ENCODE measurements around the gene TNIK.
"Not testable (repeated sequence)": the region's sequence is repeated elsewhere in the genome, so short reads cannot be mapped to it uniquely, and the experiment has no call there.

Gene TNIK

GRCh38 chr3:171317171-171317570 lies 143.0 kb downstream of the TNIK start:
- in situ Hi-C loops (cut with MboI; ENCODE audit: low sequenced_read_pairs), result no loop called here

- in situ Hi-C loops (cut with MboI; ENCODE audit: low sequenced_read_pairs), result no loop called here
Measured at GRCh38 chr3:171315919-171316318, 144.3 kb downstream of the TNIK start.

- in situ Hi-C loops (cut with MboI; ENCODE audit: low sequenced_read_pairs), result no loop called here
Measured at GRCh38 chr3:171315101-171315500, 145.1 kb downstream of the TNIK start.

- in situ Hi-C loops (cut with MboI; ENCODE audit: low sequenced_read_pairs), result no loop called here
Measured at GRCh38 chr3:171314341-171314740, 145.9 kb downstream of the TNIK start.

- in situ Hi-C loops (cut with MboI; ENCODE audit: low sequenced_read_pairs), result no loop called here
Measured at GRCh38 chr3:171313702-171314101, 146.5 kb downstream of the TNIK start.

- in situ Hi-C loops (cut with MboI; ENCODE audit: low sequenced_read_pairs), result no loop called here
Measured at GRCh38 chr3:171312741-171313140, 147.5 kb downstream of the TNIK start.

GRCh38 chr3:171311784-171312183 lies 148.4 kb downstream of the TNIK start:
- in situ Hi-C loops (cut with MboI; ENCODE audit: low sequenced_read_pairs), result no loop called here

- in situ Hi-C loops (cut with MboI; ENCODE audit: low sequenced_read_pairs), result no loop called here
Measured at GRCh38 chr3:171309906-171310359, 150.3 kb downstream of the TNIK start.

GRCh38 chr3:171307988-171308387 lies 152.2 kb downstream of the TNIK start:
- in situ Hi-C loops (cut with MboI; ENCODE audit: low sequenced_read_pairs), result no loop called here

GRCh38 chr3:171307046-171307585 lies 153.1 kb downstream of the TNIK start:
- in situ Hi-C loops (cut with MboI; ENCODE audit: low sequenced_read_pairs), result no loop called here

GRCh38 chr3:171306631-171307030 lies 153.6 kb downstream of the TNIK start:
- in situ Hi-C loops (cut with MboI; ENCODE audit: low sequenced_read_pairs), result no loop called here

- in situ Hi-C loops (cut with MboI; ENCODE audit: low sequenced_read_pairs), result not testable (repeated sequence)
Measured at GRCh38 chr3:171305823-171306222, 154.4 kb downstream of the TNIK start.

GRCh38 chr3:171304498-171304897 lies 155.7 kb downstream of the TNIK start:
- in situ Hi-C loops (cut with MboI; ENCODE audit: low sequenced_read_pairs), result not testable (repeated sequence)

- in situ Hi-C loops (cut with MboI; ENCODE audit: low sequenced_read_pairs), result not testable (repeated sequence)
Measured at GRCh38 chr3:171304017-171304416, 156.2 kb downstream of the TNIK start.

GRCh38 chr3:171301998-171302397 lies 158.2 kb downstream of the TNIK start:
- in situ Hi-C loops (cut with MboI; ENCODE audit: low sequenced_read_pairs), result no loop called here

- in situ Hi-C loops (cut with MboI; ENCODE audit: low sequenced_read_pairs), result no loop called here
Measured at GRCh38 chr3:171301002-171301401, 159.2 kb downstream of the TNIK start.

- in situ Hi-C loops (cut with MboI; ENCODE audit: low sequenced_read_pairs), result no loop called here
Measured at GRCh38 chr3:171297951-171298350, 162.3 kb downstream of the TNIK start.

GRCh38 chr3:171297207-171297606 lies 163.0 kb downstream of the TNIK start:
- in situ Hi-C loops (cut with MboI; ENCODE audit: low sequenced_read_pairs), result no loop called here

GRCh38 chr3:171295484-171296373 lies 164.5 kb downstream of the TNIK start:
- in situ Hi-C loops (cut with MboI; ENCODE audit: low sequenced_read_pairs), result no loop called here

- in situ Hi-C loops (cut with MboI; ENCODE audit: low sequenced_read_pairs), result no loop called here
Measured at GRCh38 chr3:171293142-171293782, 166.9 kb downstream of the TNIK start.

GRCh38 chr3:171290680-171291079 lies 169.5 kb downstream of the TNIK start:
- in situ Hi-C loops (cut with MboI; ENCODE audit: low sequenced_read_pairs), result no loop called here

GRCh38 chr3:171289291-171289690 lies 170.9 kb downstream of the TNIK start:
- in situ Hi-C loops (cut with MboI; ENCODE audit: low sequenced_read_pairs), result no loop called here
